ENCODE results near the gene EVA1B.

The EVA1B gene

GRCh38 chr1:36274201-36274600, 49.2 kb downstream of the EVA1B start:
- no peak for DNase-seq

GRCh38 chr1:36273024-36273423, 50.4 kb downstream of the EVA1B start:
- DNase-seq: no peak

Measured in activated CD4-positive, alpha-beta T cell treated with anti-CD3 and anti-CD28 coated beads for 1 hour (primary cell).